ENCODE results near the gene ALKAL2. TPM values are rescaled to one million over a fixed set of nuclear protein-coding genes. Genes with fewer than 3 reads are reported as not detected.

ALKAL2 gene
- total RNA-seq, 2 donors from 2014 or later = 1.0 TPM; not detected in 1

- Mint-ChIP-seq H3K4me3 (no peak overlapping the region), H3K27ac (no peak overlapping the region), H3K36me3 (ENCODE audit: low read depth) (peaks cover 12% of the 10 kb centered on the region)
Measured at GRCh38 chr2:238431-238830, 49.5 kb downstream of the ALKAL2 start.

GRCh38 chr2:237878-238277 lies 50.0 kb downstream of the ALKAL2 start:
- DNase-seq (no peak), ATAC-seq (no peak)
- no peak overlapping the region for H3K4me3 Mint-ChIP-seq
- H3K36me3 Mint-ChIP-seq (ENCODE audit: low read depth) = peaks cover 12% of the 10 kb centered on the region
- H3K27me3 Mint-ChIP-seq = no peaks in the 10 kb centered on the region
- H3K27ac Mint-ChIP-seq = no peak overlapping the region
- H3K9me3 ChIP-seq (ENCODE audit: control insufficient read depth, low read length, poor library complexity, severe bottlenecking) = no peaks in the 10 kb centered on the region
- H3K4me1 Mint-ChIP-seq = no peaks in the 10 kb centered on the region

More at GRCh38 chr2:238431-238830, 49.5 kb downstream of the ALKAL2 start:
- no peak for DNase-seq
- no peaks in the 10 kb centered on the region for H3K9me3 ChIP-seq (ENCODE audit: control insufficient read depth, low read length, poor library complexity, severe bottlenecking)
- no peak for ATAC-seq
- H3K27me3 Mint-ChIP-seq = no peaks in the 10 kb centered on the region
- H3K4me1 Mint-ChIP-seq = no peaks in the 10 kb centered on the region

GRCh38 chr2:236993-237539 lies 50.8 kb downstream of the ALKAL2 start:
- H3K4me1 Mint-ChIP-seq = no peaks in the 10 kb centered on the region
- H3K9me3 ChIP-seq (ENCODE audit: control insufficient read depth, low read length, poor library complexity, severe bottlenecking) = no peaks in the 10 kb centered on the region
- peaks cover 12% of the 10 kb centered on the region for H3K36me3 Mint-ChIP-seq (ENCODE audit: low read depth)
- no peaks in the 10 kb centered on the region for H3K27me3 Mint-ChIP-seq
- no peak overlapping the region for H3K4me3 Mint-ChIP-seq
- DNase-seq = no peak
- no peak for ATAC-seq
- H3K27ac Mint-ChIP-seq = no peak overlapping the region

- no peak overlapping the region for H3K4me3 Mint-ChIP-seq
- DNase-seq (no peak), ATAC-seq (no peak)
- no peaks in the 10 kb centered on the region for H3K9me3 ChIP-seq (ENCODE audit: control insufficient read depth, low read length, poor library complexity, severe bottlenecking)
- no peak overlapping the region for H3K27ac Mint-ChIP-seq
- H3K36me3 Mint-ChIP-seq (ENCODE audit: low read depth) = peaks cover 3% of the 10 kb centered on the region
- no peaks in the 10 kb centered on the region for H3K27me3 Mint-ChIP-seq
- no peaks in the 10 kb centered on the region for H3K4me1 Mint-ChIP-seq
Measured at GRCh38 chr2:234421-234820, 53.5 kb downstream of the ALKAL2 start.

- Mint-ChIP-seq H3K36me3 (ENCODE audit: low read depth) (peaks cover 2% of the 10 kb centered on the region), H3K27me3 (no peaks in the 10 kb centered on the region), H3K27ac (no peak overlapping the region), H3K4me3 (no peak overlapping the region), H3K4me1 (peaks cover 2% of the 10 kb centered on the region)
- no peaks in the 10 kb centered on the region for H3K9me3 ChIP-seq (ENCODE audit: control insufficient read depth, low read length, poor library complexity, severe bottlenecking)
- ATAC-seq (no peak), DNase-seq (no peak)
Measured at GRCh38 chr2:233030-233429, 54.9 kb downstream of the ALKAL2 start.

- ATAC-seq (no peak), DNase-seq (no peak)
- Mint-ChIP-seq H3K4me1 (peaks cover 2% of the 10 kb centered on the region), H3K27ac (no peak overlapping the region), H3K27me3 (no peaks in the 10 kb centered on the region), H3K36me3 (ENCODE audit: low read depth) (peaks cover 8% of the 10 kb centered on the region), H3K4me3 (no peak overlapping the region)
- H3K9me3 ChIP-seq (ENCODE audit: control insufficient read depth, low read length, poor library complexity, severe bottlenecking) = no peaks in the 10 kb centered on the region
Measured at GRCh38 chr2:231521-232185, 56.2 kb downstream of the ALKAL2 start.

Other genes starting within 250 kb of the ALKAL2 start
- under 1 TPM; 0.22 to 0.26 TPM for gene FAM110C, start 241.6 kb downstream of the ALKAL2 start, total RNA-seq
- 10 to 100 TPM; 35.4 to 53.3 TPM for gene SH3YL1, start 24.1 kb downstream of the ALKAL2 start, total RNA-seq
- gene ACP1, start 23.1 kb downstream of the ALKAL2 start, total RNA-seq = 10 to 100 TPM; 71.2 to 87.2 TPM

Data from T-helper 17 cell (primary cell).